Ishikawa (cell line): ENCODE data around the gene EFNA5.

Experiments
- TAF1 ChIP-seq: IDR thresholded peaks from 2 replicates; pipeline ENCODE4 v1.6.1; 2012; ENCODE audit warnings: low read depth, mild to moderate bottlenecking
- TCF12 ChIP-seq: IDR thresholded peaks from 2 replicates; pipeline ENCODE4 v1.6.1; 2012; ENCODE audit warnings: low read depth
- YY1 ChIP-seq: IDR thresholded peaks from 2 replicates; pipeline ENCODE4 v1.6.1; 2012; ENCODE audit warnings: low read depth

GRCh38 chr5:107518616-107519015, 152.1 kb downstream of the EFNA5 start:
- TF ChIP-seq YY1 (no peak), TAF1 (no peak), TCF12 (no peak)
